DMS 273 treated with DMSO at 0.1 percent for 48 hours (cell line): ENCODE measurements around the gene SLC13A1.
"Not testable (repeated sequence)": the region's sequence is repeated elsewhere in the genome, so short reads cannot be mapped to it uniquely, and the experiment has no call there.

Experiments
- DNase-seq: peaks from one replicate; lab custom pipeline; 2025; lab: John Stamatoyannopoulos, UW

Gene SLC13A1

DNA sequence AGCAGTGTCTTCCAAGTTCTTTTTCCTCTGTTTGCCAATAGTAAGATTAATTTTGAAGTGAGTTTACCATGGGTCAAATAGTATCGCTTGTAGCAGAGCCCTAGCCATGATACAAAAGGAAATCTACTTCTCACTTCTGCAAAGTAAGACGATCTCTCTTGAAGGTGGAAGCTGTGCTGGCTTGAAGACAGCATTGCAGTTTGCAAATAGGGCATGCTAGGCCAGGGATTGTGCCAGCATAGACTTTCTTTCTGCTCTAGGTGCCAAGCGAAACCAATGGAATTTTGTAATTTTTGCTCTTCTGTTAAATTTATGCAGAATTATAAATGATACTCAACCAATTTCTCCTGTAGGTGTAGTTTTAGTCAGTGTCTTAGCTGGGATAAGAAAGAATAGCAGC lies 74.5 kb downstream of the SLC13A1 start:
- DNase-seq = no peak

GRCh38 chr7:123122916-123123315 lies 76.9 kb downstream of the SLC13A1 start:
- DNase-seq = no peak

GRCh38 chr7:123120286-123120685 lies 79.5 kb downstream of the SLC13A1 start:
- no peak for DNase-seq

DNA sequence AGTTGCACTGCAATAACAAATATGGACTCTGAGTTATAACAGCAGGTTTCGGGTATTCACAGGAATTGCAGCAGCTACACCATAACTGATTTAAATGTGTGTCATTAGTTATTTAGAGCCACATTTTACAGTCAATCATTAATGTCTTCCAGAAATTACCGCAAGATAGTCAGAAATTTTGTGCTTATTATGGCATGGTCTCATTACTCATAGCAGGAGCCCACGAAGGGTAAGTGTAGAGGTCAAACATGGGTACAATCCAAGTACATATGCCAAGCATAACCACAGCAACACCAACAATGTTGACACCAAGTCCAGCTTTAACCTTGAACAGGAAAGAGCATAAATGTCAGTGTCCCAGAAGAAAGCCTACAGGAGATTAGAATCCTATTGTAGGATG lies 84.4 kb downstream of the SLC13A1 start:
- DNase-seq = no peak

DNA sequence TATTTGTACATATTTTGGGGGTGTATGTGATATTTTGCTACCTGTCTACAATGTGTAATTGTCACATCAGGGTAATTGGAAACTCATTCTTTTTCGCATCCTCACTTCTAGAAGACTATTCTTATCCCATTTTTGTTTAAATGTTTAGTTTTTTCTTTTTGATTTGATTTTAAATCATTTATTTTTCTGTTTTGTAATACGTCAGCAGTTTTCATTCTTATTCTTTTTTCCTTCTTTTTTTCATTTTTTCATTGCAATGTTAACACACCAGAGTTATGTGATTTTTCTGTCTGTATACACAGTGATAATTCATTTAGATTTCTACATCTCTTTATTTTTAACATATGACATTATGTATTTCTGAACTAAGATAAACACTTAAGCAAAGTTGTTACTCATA lies 85.5 kb downstream of the SLC13A1 start:
- no peak for DNase-seq

GRCh38 chr7:123112833-123113232 lies 86.9 kb downstream of the SLC13A1 start:
- no peak for DNase-seq

DNA sequence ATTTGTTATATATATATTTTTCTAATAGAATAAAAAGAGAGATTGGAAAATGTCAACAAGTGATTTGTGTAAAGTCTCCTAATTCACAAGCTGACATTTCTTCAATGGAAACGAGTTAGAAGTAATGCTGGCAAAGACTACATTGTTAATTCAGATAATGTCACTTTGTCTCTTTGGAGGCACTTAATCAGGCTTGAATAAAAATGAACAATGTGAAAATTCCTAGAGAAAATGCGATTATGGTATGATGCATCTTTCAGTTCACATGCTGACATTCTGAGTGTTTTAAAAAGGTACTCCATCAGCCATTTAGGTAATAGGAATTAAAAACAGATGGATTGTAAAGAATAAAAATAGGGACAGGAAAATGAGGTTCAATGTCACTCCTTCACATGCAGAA lies 100.1 kb downstream of the SLC13A1 start:
- no peak for DNase-seq

DNA sequence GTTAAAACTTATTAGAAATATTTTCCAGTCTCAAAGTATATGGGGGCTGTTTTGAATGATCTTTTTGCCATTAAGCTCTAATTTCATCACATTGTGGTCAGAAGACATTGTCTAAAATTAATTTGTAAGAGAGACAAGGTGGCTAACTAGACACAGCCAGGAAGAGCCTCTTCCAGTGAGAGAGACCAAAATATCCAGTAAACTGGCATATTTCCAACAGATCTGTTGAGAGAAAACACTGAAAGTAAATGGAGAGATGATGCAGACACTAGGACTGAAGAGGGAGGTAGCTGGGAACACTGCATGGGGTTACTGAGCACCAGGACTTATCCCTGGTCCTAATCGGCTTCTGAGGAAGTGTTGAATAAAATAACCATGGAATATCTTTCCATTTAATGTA lies 102.8 kb downstream of the SLC13A1 start:
- no peak for DNase-seq

- no peak for DNase-seq
Measured at GRCh38 chr7:123096434-123096833, 103.3 kb downstream of the SLC13A1 start.

DNA sequence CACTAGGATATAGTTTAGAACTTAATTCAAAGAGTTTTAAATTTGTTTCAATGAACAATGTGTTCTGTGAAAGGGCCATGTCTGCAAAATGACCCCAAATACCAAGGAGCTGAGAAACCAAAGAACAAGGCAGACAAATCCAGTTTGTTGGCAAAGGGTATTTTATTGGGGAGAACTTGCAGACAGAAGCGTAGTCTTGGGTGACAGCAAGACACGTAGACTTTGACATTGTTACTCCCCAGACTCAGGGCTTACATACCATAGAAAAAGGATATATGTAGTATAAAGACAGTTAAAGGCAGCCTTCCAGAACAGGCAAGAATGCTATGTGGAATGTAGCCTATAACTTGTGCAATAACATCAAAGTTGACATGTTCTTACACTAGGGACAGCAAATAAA lies 109.3 kb downstream of the SLC13A1 start:
- no peak for DNase-seq

GRCh38 chr7:123086910-123087309 lies 112.9 kb downstream of the SLC13A1 start:
- not testable (repeated sequence) for DNase-seq

DNA sequence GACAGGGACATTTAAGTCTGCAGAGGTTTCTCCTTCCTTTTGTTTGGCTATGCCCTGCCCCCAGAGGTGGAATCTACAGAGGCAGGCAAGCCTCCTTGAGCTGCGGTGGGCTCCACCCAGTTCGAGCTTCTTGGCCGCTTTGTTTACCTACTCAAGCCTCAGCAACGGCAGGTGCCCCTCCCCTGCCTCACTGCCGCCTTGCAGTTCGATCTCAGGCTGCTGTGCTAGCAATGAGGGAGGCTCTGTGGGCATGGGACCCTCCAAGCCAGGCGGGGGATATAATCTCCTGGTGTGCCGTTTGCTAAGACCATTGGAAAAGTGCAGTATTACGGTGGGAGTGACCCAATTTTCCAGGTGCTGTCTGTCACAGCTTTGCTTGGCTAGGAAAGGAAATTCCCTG lies 114.9 kb downstream of the SLC13A1 start:
- DNase-seq = not testable (repeated sequence)

- DNase-seq = no peak
Measured at GRCh38 chr7:123079021-123079420, 120.7 kb downstream of the SLC13A1 start.

- DNase-seq = no peak
Measured at GRCh38 chr7:123075838-123076467, 123.8 kb downstream of the SLC13A1 start.

- DNase-seq = peak; percentile 11
Measured at GRCh38 chr7:123070702-123071286, 129.0 kb downstream of the SLC13A1 start.

- no peak for DNase-seq
Measured at GRCh38 chr7:123067814-123068213, 132.0 kb downstream of the SLC13A1 start.
